GM08714 (cell line): ENCODE data around the gene NOS1AP.
"Not testable (repeated sequence)": the region's sequence is repeated elsewhere in the genome, so short reads cannot be mapped to it uniquely, and the experiment has no call there.

Experiments used
- H3K4me3 ChIP-seq: fragments of 200-500 bp; sonication (Bioruptor generic); 2 replicates; pipeline ENCODE4 v1.5.1; 2014; ENCODE audit warnings: mild to moderate bottlenecking, low read length, inconsistent platforms
- ZNF274 ChIP-seq: IDR thresholded peaks from 2 replicates; pipeline ENCODE4 v1.6.1; 2012; ENCODE audit warnings: mild to moderate bottlenecking, low read depth, low read length

The NOS1AP gene

DNA sequence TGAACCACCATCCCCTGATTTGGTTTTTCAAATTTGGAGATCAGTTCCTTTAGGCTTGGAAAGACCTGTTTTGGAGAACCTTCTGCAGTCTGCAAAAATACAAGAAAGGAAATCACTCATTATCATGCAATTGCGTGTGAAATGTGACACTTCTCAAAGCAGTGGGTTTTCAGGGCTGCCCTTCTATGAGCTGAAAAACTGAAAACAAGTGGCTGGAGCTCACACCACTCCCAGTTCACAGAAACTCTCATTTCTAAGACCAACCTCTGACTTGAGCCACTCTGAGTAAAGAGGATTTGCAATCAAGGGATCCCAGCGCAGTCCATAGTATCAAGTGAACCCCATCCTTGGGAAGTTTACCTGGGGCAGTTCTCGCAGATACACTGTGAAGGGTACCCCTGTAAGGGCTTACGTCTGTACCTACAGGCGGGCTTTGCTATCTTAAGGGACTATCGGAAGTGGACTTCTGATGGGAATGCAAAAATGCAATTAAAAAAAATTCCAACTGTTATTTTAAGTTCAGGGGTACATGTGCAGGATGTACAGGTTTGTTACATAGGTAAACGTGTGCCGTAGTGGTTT lies 329.6 kb downstream of the NOS1AP start:
- no peak overlapping the region for H3K4me3 ChIP-seq
- TF ChIP-seq ZNF274: no peak

DNA sequence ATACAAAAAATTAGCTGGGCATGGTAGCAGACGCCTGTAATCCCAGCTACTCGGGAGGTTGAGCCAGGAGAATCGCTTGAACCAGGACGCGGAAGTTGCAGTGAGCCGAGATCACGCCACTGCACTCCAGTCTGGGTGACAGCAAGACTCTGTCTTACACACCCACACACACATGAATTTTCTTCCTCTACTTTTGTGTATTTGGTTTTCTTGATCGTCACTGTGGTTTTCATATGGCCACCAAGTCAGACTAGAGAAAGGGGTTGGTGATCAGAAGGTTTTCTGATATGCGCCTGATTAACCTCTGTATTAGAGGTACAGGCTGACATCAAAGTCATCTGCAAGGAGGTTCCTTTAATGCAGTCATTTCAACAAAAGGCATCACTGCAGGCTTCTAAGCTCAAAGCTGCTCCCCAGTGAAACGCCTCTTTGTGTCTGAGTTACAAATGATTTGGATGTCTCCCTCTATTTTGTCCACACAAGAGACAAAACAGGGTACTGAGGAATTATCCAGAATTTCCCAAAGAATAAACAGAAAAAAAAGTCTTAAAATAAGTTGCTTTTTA lies 331.4 kb downstream of the NOS1AP start:
- no peak for TF ChIP-seq ZNF274
- H3K4me3 ChIP-seq: no peak overlapping the region

- H3K4me3 ChIP-seq: no peak overlapping the region
- TF ChIP-seq ZNF274: no peak
Observed at GRCh38 chr1:162404550-162405160, 335.2 kb downstream of the NOS1AP start.

DNA sequence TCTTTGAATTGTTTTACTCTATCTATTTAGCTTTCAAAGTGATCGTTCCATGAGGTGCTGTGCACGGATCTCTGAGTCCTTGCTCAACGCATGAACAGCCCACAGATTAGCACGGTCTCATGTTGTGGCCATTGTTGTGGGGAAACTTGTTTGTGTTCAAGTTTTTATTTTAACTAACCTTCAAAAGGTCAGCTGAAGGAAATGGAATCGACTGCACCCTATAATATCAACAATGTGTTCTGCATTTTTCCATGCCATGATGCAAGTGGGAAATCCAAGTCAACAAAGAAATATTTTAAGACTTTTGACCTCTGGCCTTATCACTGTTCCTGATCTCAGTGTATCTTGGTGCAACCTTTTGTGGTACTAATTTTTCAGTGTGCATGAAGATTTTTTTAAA lies 336.3 kb downstream of the NOS1AP start:
- TF ChIP-seq ZNF274: no peak

DNA sequence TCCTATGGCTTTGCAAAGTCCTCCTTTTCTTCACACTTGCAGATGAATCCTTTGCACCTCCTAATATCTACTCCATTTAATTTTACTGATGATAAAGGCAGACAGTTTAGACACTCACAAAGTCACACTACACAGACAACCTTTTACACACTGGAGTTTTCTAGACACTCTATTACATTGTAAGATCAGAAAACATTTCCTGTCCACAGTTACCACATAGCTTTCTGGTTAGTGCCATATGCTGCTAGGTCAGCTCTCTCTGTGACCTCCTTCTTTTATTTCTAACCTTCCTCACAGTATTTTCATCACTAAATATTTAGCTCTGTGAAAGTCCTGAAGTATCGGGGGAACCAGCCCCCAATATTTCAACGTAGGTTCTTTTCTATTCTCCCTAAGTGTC lies 337.3 kb downstream of the NOS1AP start:
- no peak for TF ChIP-seq ZNF274
- H3K4me3 ChIP-seq: no peak overlapping the region

More for the DNA sequence above, 336.3 kb downstream of the NOS1AP start:
- no peak overlapping the region for H3K4me3 ChIP-seq

GRCh38 chr1:162407539-162407938 lies 338.0 kb downstream of the NOS1AP start:
- H3K4me3 ChIP-seq: no peak overlapping the region
- no peak for TF ChIP-seq ZNF274

GRCh38 chr1:162412002-162412401 lies 342.5 kb downstream of the NOS1AP start, which contains the start of gene SH2D1B:
TSS of gene SH2D1B (minus strand) at chr1:162412136. CDS start at chr1:162412016, 120 bp downstream.
- H3K4me3 ChIP-seq: no peak within 1 kb of the TSS
- TF ChIP-seq ZNF274: no peak

- H3K4me3 ChIP-seq: no peak overlapping the region
- TF ChIP-seq ZNF274: no peak
Observed at GRCh38 chr1:162416215-162416614, 346.7 kb downstream of the NOS1AP start.

DNA sequence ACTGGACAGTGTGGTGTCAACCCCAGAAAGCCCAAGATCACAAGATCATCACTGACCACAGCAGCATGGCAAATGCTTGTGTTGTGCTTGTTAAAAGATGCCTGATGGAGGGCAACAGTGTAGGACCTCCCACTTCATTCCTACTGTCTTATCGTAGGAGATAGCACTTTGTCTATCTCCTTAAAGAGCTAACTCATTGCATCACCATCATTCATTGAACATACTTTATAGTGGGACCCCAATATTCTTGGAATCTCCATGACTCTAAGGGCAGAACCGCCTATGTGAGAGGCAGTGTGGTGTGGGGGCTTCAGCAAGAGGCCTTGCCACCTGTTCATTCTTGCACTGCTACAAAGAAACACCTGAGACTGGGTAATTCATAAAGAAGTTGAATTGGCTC lies 347.4 kb downstream of the NOS1AP start:
- no peak for TF ChIP-seq ZNF274
- no peak overlapping the region for H3K4me3 ChIP-seq

DNA sequence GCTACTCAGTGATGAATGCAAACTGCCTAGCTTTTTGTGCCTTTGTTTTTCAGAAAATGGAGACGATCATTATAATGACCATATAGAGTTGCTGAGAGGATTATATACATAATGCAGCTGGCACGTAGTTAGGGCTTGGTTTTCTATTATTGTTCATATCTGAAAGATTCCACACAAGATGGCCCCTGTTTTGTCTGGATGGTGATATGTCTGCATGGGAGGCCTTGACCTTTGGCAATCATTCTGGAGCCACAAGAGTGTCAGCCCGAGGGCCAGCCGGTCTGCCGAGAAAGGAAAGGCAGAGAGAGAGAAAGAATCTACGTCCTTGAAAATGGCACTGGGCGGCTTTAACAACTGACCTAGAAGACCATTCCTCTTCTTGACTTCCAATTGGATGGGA lies 348.2 kb downstream of the NOS1AP start:
- no peak overlapping the region for H3K4me3 ChIP-seq
- TF ChIP-seq ZNF274: no peak

GRCh38 chr1:162418584-162418983 lies 349.1 kb downstream of the NOS1AP start:
- H3K4me3 ChIP-seq: not testable (repeated sequence)

- H3K4me3 ChIP-seq: not testable (repeated sequence)
Observed at GRCh38 chr1:162419450-162419931, 350.0 kb downstream of the NOS1AP start.
